Measurements from ENCODE around the gene EDEM3.
"Not testable (repeated sequence)": the region's sequence is repeated elsewhere in the genome, so short reads cannot be mapped to it uniquely, and the experiment has no call there.

The EDEM3 gene

DNA sequence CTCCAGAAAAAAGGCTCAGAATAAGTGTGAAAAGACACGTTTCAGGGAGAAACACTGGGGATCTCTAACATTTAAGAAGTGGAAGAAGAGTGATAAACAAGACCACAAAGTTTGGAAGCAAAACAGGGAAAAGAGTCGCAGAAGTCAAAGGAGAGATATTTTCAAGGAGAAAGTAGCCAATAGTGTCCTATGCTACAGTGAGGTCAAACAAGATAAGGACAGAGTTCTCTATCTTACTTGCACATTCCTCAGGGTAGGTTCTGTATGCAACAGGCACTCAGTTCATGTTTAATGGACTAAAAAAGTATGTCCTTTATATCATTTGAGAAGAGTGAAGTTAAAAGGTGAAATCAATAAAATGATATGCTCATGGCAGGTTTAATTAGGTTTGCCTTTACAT is 13.8 kb upstream of the EDEM3 start:
- DNase-seq (ENCODE audit: low spot score) = no peak

DNA sequence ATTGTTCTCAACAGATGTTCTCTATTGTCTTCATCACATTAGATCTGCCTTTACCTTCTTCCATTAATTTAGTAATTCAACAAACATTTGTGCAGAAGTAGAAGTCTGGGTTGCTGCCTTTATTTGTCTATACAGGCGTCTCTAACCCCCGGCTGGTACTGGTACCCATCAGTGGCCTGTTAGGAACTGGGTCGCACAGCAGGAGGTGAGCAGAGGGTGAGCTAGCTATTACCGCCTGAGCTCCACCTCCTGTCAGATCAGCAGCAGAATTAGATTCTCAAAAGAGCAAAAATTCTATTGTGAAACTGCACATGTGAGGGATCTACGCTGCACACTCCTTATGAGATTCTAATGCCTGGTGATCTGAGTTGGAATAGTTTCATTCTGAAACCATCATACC is 12.9 kb upstream of the EDEM3 start:
- no peak for DNase-seq (ENCODE audit: low spot score)

DNA sequence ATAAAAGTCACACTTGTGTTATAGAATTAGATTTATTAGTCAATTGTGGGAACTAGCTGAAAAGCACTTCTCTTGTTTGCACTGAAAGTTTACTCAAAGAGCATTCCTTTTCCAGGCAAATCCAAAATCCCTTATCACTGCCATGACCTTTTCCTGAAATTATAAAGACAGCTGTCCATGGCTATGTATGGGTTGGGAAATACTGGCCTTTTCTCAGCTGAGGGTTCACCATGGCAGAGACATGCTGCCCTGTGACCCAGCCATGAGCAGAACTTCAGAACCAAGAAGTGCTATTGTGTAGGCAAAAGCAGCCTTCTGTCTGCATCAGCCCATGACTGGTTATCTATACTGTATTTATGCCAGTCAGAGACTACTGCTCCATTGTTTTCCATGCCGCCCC is 9.8 kb upstream of the EDEM3 start:
- no peak for DNase-seq (ENCODE audit: low spot score)

DNA sequence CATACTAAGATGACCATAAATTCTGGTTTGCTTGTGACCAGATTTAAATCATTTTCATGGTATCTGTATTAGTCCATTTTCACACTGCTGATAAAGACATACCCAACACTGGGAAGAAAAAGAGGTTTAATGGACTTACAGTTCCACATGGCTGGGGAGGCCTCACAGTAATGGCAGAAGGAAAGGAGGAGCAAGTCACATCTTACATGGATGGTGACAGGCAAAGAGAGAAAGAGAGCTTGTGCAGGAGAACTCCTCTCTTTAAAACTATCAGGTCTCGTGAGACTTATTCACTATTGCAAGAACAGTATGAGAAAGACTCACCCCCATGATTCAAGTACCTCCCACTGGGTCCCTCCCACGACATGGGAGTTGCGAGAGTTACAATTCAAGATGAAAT is 8.9 kb upstream of the EDEM3 start:
- not testable (repeated sequence) for DNase-seq (ENCODE audit: low spot score)

DNA sequence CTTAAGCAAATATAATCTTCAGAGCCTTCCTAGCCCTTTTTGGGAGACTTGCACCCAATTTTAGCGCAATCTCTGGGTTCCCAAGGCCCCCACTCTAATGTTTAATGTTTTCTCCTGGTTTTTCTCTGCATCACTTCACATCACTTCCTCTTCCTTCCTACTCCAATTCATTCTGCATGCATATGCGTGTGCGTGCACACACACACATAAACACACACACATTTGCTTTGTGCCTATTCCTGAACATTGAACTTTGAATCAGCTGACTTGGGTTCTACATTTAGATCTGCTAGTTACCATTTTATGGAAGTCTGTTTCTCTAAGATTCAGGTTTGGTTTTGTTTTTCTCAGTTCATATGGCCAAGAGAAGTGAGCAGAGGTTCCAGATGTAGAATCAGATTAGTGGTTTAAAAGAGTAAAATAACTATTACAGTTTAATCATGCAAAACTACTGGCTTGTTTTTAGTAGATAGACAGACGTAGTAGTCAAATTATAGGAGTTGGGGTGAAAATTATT is 7.4 kb upstream of the EDEM3 start:
- no peak for DNase-seq (ENCODE audit: low spot score)

DNA sequence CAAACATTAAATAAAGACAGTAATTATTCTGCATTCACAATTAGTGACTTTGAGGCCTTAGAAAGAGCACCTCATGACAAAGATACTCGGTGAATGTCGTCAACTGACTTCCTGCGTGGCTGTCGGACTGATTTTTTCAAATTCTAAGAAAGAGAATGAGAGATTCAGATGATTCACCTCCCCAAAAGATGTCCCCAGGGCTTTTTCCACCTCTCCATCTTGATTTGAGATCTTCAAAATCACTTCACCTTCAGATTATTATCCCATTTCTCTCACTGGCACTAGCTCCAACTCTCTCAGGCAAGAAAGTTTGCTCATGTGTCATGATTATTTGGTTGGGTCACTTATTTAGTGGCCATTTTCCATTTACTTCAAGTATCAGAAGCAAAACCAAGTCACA is 5.0 kb upstream of the EDEM3 start:
- no peak for DNase-seq (ENCODE audit: low spot score)

DNA sequence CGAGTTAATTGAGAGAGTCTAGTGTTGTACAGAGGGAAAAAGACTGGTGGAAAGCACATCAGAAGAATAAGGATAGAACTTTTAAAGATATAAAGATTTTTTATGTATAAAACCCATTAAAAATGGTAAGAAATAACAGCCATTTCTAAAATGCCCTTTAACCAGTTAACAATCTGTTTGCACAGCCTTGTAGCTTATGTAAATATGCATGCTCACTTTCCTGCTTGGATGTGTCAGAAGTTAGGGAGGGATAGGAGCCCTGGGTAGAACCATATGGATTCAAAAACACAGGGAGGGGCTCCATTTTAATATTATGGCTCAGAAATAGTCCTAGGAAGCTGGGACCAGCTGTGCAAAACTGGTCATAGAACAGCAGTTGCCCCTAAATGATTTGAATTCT is 4.5 kb upstream of the EDEM3 start:
- DNase-seq (ENCODE audit: low spot score) = no peak

DNA sequence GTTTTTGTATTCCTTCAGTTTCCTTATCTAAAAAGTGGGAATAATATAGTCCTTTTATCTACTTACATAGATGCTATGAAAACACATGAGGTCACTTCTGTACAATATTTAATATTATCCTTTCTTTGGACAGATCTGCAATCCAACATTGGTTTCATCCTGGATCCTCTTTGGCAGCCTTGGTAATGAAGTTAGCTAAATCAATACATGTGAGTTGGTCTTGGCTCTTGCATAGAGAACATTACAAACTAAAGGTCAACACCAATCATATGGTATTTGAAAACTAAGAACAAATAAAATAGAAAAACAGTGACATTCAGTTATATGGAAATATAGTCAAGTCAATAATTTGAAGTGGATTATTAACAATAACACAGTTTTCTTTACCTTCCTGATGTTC is 3.2 kb upstream of the EDEM3 start:
- no peak for DNase-seq (ENCODE audit: low spot score)

DNA sequence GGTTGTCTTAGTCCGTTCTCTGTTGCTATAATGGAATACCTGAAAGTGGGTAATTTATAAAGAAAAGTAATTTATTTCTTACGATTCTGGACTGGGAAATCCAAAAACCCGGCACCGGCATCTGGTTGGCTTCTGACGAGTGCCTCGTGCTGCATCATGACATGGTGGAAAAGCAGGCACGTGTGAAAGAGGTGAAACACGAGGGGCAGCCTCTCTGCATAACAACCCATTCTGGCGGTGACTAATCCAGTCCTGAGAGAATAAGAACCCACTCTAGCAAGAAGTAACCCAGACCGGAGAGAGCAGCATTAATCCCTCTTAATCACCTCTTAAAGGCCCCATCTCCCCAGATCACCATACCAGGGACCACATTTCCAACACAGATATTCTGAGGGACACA is 2.7 kb upstream of the EDEM3 start:
- DNase-seq (ENCODE audit: low spot score) = no peak

DNA sequence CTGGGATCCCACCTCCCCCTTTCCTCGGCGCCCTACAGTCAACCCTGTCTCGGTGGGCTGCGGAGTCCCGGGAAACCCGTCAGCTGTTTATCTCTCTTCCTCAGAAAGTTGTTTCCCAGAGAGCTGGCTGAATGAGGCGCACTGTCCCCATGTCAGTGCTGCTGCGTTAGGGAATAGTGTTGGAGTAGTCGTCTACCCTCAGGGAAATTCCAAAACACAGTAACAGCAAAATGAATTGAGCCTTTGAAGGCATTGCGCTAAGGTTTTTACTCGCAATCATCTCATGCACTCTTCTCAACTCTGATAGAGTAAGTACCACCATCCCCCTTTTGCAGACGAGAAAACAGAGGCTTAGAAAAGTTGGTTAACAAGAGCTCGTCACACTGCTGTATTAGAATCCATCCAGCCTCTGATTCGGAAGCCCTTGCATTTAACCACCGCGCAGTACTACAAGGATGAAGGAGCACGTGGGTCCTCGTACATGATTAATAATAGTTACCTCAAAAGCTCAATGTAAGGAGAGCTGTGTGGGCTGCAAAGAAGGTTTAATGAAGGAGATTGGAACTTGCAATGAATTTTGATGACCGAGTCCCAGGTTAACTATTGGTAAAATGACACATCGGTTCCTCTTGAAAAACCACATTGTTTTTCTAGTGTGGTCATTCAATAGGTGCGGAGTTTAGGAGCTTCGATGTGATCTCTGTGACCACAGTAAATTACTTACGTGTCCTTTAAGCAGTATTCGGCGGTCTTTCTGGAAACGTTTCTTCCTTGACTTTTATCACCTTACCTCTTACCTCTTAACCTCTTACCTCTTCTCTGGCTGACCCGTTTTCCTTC is 788 bp upstream of the EDEM3 start:
- DNase-seq (ENCODE audit: low spot score) = peak; percentile 32

DNA sequence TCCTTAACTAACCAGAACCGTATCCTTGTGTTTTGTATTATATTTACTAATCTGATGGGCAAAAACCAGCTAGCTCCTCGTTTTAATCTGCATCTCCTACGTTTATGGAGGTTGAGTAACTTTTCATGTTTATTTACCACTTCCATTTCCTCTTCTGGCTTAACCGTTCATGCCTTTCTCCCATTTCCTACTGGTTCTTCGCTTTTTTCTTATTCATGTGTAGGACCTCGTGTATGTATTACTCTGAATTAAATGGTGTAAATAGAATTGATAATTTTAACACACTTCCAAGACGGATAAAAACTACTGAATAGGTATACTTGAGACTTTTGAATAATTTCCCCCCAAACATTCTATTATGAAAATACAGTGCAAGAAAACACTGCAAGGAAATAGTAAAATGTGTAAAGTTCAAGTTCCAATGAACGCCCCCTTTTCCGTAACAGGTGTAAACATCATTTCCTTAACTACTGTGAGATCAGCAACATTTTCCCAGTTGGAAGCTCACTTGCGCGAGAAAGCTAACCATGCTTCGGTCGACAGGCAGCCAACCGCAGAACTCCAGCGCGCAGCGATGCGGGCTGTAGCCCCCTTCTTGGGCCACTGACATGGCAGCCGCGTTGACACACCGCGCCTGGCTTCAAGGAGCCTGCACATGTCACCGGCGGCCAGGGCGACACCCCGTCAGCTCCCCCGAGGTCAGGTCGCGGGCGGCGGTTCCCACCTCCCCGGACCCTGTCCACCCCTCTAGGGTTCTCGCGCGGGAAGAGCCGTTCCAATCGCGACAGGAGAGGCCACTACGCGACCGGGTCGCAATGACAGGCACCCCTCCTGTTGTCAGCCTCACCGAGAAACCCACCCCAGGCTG is 816 bp downstream of the EDEM3 start:
- peak; percentile 36 for DNase-seq (ENCODE audit: low spot score)

DNA sequence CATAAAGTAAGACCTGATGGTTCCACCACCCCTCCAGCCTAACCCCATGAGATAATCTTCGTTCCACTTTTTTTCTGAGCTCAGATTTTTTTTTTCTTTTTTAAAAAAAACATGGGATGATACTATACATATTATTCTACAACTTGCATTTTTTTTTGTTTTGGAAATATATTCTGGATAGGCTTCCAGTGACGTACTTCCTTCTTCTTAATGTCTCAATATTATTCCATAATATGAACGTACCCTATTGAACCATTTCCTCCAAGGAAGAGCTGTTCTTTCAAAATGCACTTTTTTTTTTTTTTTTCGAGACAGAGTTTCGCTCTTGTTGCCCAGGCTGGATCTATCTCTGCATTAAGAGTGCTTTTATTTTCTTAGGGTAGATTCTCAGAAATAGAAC is 1.5 kb downstream of the EDEM3 start:
- no peak for DNase-seq (ENCODE audit: low spot score)

DNA sequence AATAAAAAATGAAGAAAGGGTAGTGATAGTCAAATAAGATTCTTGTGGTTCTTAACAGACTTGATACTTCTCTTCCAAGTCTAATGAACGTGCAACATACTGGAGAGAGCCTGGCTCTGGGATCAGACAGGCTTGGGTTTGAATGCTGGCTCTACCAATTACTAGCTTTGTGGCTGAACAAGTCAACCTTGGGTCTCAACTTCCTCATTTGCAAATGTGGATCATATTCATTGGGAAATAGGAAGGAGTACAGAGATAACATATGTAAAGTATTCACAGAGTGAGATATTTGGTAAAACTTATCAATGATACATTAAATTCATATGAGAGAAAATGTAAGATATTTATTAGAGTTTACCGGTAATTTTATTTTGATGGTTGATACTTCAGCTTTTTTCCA is 2.0 kb downstream of the EDEM3 start:
- DNase-seq (ENCODE audit: low spot score) = no peak

DNA sequence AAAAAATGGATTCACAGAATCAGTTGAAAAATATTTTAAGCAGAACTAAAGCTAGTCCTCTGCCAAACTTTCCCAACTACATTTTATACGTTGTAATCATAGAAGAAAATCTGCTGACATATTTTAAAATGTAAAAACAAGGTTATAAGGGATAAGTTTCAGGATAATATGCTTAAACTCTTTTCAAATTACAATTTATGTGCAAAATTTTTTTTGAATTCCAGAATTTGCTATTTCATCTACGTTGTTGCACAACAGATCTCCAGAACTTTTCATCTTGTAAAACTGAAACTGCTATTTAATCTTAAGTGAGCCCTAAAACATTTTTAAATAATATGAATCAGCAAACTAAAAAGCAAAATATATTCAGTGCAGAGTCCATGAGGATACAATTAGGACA is 5.9 kb downstream of the EDEM3 start:
- DNase-seq (ENCODE audit: low spot score) = peak; percentile 3

DNA sequence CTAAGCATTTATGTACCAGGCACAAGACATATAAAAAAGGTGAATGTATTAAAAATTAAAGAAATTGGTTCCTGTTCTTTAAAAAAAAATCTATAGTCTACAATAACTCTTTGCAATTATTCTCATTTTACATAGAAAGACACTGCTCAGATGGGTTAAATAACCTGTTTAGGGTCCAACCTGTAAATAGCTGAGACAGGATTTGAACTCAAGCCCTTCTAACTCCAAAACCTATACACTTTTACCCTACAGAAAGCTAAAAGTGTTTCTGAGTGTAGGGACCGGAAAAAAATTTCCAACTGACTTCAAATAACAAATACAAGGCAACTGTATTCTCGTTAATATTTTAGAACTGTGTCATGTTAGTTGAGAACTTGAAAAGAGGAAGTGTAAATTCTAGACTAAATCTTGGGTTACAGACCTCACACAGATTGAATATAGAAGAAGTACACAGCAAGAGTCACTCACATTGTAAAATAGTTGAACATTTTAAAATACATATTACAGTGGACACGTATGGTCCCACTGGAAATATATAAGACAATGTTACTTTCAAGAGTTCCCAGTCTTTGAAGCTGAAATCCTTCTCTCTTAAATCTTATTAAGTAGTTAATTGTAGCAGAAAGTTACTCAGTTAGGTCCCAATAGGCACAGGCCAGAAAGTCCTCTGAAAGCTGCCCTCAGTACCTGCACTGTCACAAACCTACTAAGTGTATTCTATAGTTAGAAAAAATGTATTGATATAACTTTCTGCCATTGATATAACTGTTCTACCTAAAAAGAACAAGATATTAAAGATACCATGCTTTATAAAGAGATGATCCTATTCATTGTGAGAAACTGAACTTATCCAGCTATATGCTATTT is 7.3 kb downstream of the EDEM3 start:
- no peak for DNase-seq (ENCODE audit: low spot score)

DNA sequence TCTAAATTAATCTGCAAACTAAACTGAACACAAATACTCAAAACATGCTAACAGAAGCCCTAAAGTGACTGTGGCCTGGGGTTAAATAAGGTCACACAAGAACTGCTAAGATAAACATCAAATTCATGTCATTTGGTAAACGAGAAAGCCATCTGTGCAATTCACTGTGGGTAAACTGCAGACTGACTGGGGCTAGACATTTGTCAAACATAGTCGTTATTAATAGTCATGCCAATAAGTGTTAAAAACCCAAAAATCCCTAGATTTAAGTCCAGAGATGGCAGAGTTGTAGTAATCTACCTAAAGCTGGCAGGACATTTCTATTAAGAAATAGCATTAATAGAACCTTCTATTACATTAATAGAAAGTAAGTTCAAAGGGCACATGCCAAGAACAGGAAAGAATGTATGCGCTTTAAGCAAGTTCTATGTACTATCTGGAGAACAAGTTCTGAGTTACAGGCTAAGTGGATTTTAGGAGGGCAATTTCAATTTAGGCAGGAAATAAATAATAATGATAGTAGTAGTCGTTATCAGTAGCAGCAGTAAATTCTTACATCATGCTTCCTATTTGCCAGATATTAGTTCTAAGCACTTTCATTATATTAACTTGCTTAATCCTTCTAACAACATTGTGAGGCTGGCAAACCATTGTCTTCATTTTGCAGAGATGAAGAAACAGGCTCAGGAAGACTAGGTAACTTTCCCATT is 8.6 kb downstream of the EDEM3 start:
- no peak for DNase-seq (ENCODE audit: low spot score)

DNA sequence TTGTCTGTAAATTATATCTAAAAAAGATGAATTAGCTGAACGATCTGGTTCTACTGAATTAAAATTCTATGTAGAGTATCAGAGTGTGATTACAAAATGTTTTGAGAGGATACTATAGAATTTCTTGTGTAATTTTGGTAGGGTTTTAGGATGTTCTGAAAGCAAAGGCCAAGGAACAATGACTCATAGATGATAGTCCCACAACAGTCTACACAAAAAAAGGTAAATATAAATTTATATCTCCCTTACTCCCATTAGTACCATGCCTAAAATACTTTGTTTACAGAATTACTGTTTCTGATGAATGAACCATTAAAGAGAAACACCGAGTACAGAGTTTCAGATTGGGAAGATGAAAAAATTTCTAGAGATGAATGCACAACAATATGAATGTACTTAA is 9.5 kb downstream of the EDEM3 start:
- no peak for DNase-seq (ENCODE audit: low spot score)

DNA sequence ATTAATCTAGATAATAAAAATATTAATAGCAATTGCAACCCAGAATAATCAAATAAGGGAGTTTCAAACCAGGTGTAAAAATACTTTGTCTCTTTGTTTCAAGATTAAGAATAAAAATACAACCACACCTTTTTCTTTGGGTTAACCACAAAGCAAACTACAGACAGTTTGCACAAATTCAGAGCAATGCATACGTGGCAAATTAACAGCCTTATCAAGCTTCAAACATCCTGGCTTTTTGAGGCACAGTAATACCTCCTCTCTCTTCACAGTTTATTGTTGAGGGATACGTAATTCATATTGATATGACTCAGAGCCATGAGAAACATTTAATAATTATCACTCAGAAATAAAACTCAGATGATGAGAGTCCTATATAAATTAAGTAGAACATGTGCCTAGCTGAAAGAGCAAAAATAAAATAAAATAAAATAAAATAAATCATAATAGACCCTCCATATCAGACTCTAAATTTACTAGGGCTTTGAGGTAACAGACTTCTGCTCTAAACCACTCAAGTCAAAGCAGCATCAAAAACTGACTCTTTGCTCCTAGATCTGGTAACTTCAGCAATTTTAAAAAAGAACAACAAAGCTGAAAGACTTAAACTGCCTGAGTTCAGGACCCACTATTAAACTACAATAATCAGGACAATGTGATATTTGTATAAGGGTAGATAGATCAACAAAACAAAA is 11.4 kb downstream of the EDEM3 start:
- DNase-seq (ENCODE audit: low spot score) = no peak

DNA sequence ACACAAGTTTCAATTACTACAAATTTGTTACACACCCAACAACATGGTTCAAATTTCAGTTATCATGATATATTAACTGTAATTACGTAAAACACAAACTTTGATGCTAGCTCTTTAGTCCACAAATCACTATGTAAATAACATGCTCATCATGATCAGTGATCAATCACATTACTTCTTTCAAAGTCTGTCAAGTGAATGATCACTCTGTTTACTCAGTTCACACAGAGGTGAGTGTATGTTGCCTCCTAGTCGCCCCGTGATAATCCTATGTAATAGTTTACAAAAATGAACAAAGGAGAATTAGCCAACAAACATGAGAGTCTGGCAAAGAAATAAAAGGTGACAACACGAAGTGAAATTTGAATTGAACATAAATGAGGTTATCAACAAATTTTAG is 14.3 kb downstream of the EDEM3 start:
- no peak for DNase-seq (ENCODE audit: low spot score)

DNA sequence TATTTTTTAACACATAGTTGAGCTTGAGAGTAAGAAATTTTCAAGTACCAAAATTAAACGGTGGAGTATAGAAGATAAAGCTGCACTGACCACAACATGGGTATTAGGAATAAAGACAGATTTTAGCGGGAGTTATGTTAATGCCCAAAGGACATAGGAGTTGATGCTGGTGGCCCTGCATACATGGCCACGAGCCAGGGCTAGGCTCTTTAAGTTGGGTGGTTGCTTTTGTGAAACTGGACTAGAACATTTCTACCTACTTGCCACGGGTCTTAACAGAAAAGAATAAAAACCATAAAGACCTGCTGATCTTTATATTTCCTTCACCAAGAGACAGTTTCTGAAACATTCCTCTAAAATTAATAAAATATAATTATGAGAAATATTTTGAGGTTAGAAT is 14.9 kb downstream of the EDEM3 start:
- DNase-seq (ENCODE audit: low spot score) = no peak

DNA sequence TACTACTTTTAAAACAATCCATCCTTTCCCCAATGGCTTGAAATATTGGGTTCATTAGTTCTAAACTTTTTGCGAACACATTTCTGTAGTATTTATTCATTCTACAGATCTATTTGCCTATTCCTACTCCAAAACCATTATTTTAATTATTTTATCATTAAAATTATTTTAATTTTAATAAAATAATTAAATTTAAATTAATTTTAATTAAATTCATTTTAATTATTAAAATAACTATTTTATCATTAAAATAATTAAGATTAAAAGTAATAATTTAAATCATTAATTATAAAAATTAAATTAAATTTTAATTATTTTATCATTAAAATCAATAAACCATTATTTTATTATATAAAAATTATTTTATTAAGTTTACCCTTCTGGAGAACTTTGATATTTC is 15.6 kb downstream of the EDEM3 start:
- no peak for DNase-seq (ENCODE audit: low spot score)

Measured in GM03348 (cell line).